Measurements from ENCODE around the gene PTER. TPM values are rescaled to one million over a fixed set of nuclear protein-coding genes. Genes with fewer than 3 reads are reported as not detected.

PTER gene
- total RNA-seq, 2 experiments from 2014 or later, result 22.8 to 29.7 TPM

GRCh38 chr10:16478801-16479200, 42.0 kb downstream of the PTER start:
- POLR2A ChIA-PET, result interaction anchor here (0.7 kb wide), 1 partner anchor 686 kb away, joined by 4 read pairs; no protein-coding TSS in a partner anchor

DNA sequence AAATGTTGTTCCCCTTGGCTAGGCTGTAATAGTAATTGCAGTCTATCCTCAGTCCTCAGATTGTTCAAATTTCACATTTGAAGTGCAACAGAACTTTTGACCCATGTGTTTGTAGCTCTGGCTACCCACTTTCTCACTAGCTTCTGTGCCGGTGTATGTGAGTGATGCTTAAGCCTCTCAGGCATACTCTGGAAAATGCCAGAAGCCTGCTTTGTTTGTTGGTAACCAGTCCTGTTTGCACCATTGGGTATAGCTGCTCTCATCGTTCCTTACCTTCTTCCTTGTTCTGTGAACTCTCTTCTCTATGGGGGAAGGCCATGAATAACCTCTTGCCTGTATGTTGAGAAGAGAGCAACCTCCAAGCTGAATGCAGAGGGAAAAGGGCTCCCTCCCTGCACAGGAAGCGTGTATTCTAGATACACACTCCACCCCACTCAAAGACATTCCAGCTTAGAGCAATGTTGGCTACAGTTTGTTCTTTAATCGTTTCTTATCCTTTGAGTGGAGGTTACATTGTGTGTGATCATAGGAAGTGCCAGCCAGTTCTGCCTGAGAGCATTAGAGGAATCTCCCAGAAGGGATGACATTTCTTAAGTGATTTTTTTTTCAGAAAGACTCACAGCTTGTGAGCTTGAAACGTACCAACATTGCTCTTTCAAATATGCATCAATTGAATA, 44.4 kb downstream of the PTER start:
- no peaks in the 10 kb centered on the region for H3K36me3 ChIP-seq (ENCODE audit: insufficient read depth, low read length)
- H3K4me1 ChIP-seq (ENCODE audit: insufficient read depth, low read length, poor library complexity, severe bottlenecking), result no peaks in the 10 kb centered on the region
- H3K9me3 ChIP-seq (ENCODE audit: low read length), result no peaks in the 10 kb centered on the region
- ChIA-PET CTCF (ENCODE audit: unreplicated experiment) (no interaction called here), POLR2A (interaction anchor here (0.6 to 1.1 kb wide), 3 partner anchors 10 to 901 kb away, joined by 3 read pairs; no protein-coding TSS in a partner anchor)
- no TSS peak for BruUV-seq (replicated peaks)
- no peaks in the 10 kb centered on the region for H4K20me1 ChIP-seq (ENCODE audit: insufficient read depth, low read length)
- no peak overlapping the region for H3K27ac ChIP-seq (ENCODE audit: low read depth, low read length, poor library complexity, severe bottlenecking)
- no peaks in the 10 kb centered on the region for H3K79me2 ChIP-seq (ENCODE audit: insufficient read depth, low read depth, low read length)
- no peak overlapping the region for H3K4me3 ChIP-seq (ENCODE audit: low read depth, low read length, poor library complexity, severe bottlenecking)
- TF ChIP-seq EZH2phosphoT487 (IDR thresholded peaks at IDR 0.05; ENCODE audit: borderline replicate concordance, low read depth, low read length), result no peak
- TF ChIP-seq, protein P1, sequence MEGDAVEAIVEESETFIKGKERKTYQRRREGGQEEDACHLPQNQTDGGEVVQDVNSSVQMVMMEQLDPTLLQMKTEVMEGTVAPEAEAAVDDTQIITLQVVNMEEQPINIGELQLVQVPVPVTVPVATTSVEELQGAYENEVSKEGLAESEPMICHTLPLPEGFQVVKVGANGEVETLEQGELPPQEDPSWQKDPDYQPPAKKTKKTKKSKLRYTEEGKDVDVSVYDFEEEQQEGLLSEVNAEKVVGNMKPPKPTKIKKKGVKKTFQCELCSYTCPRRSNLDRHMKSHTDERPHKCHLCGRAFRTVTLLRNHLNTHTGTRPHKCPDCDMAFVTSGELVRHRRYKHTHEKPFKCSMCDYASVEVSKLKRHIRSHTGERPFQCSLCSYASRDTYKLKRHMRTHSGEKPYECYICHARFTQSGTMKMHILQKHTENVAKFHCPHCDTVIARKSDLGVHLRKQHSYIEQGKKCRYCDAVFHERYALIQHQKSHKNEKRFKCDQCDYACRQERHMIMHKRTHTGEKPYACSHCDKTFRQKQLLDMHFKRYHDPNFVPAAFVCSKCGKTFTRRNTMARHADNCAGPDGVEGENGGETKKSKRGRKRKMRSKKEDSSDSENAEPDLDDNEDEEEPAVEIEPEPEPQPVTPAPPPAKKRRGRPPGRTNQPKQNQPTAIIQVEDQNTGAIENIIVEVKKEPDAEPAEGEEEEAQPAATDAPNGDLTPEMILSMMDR (conservative IDR thresholded peaks at IDR 0.05; ENCODE audit: low read length), result no peak
- no peaks in the 10 kb centered on the region; the same call in 1 of the 2 replicates for H3K9me2 ChIP-seq (ENCODE audit: insufficient read depth, low read length)
- no peak for DNase-seq (ENCODE audit: low spot score)
- intact Hi-C loops (cut with micrococcal nuclease; ENCODE audit: unreplicated experiment), result no loop called here
- no peak overlapping the region for H2AFZ ChIP-seq (ENCODE audit: low read length)
- no peak overlapping the region for H3K4me2 ChIP-seq (ENCODE audit: low read length)

More at GRCh38 chr10:16478801-16479200, 42.0 kb downstream of the PTER start:
- Histone ChIP-seq H3K36me3 (ENCODE audit: insufficient read depth, low read length) (no peaks in the 10 kb centered on the region), H2AFZ (ENCODE audit: low read length) (no peak overlapping the region), H3K4me3 (ENCODE audit: low read depth, low read length, poor library complexity, severe bottlenecking) (no peak overlapping the region), H3K9me3 (ENCODE audit: low read length) (no peaks in the 10 kb centered on the region), H3K4me1 (ENCODE audit: insufficient read depth, low read length, poor library complexity, severe bottlenecking) (no peaks in the 10 kb centered on the region), H3K79me2 (ENCODE audit: insufficient read depth, low read depth, low read length) (no peaks in the 10 kb centered on the region), H3K9me2 (ENCODE audit: insufficient read depth, low read length) (no peaks in the 10 kb centered on the region), H3K4me2 (ENCODE audit: low read length) (no peak overlapping the region), H4K20me1 (ENCODE audit: insufficient read depth, low read length) (no peaks in the 10 kb centered on the region; the same call in 1 of the 2 replicates), H3K27ac (ENCODE audit: low read depth, low read length, poor library complexity, severe bottlenecking) (no peak overlapping the region)
- TF ChIP-seq, protein P1 (conservative IDR thresholded peaks at IDR 0.05; ENCODE audit: low read length), result no peak
- TF ChIP-seq EZH2phosphoT487 (IDR thresholded peaks at IDR 0.05; ENCODE audit: borderline replicate concordance, low read depth, low read length), result no peak
- CTCF ChIA-PET (ENCODE audit: unreplicated experiment), result no interaction called here
- no peak for DNase-seq (ENCODE audit: low spot score)
- intact Hi-C loops (cut with micrococcal nuclease; ENCODE audit: unreplicated experiment), result no loop called here
- BruUV-seq (replicated peaks), result no TSS peak

All from OCI-LY7 (cell line).